ENCODE measurements around the gene SCG5. TPM values are rescaled to one million over a fixed set of nuclear protein-coding genes. Genes with fewer than 3 reads are reported as not detected.
"Not testable (repeated sequence)": the region's sequence is repeated elsewhere in the genome, so short reads cannot be mapped to it uniquely, and the experiment has no call there.

Gene SCG5
- total and polyA plus RNA-seq, 4 donors = 0.77 to 4.9 (median 0.96) TPM

DNA sequence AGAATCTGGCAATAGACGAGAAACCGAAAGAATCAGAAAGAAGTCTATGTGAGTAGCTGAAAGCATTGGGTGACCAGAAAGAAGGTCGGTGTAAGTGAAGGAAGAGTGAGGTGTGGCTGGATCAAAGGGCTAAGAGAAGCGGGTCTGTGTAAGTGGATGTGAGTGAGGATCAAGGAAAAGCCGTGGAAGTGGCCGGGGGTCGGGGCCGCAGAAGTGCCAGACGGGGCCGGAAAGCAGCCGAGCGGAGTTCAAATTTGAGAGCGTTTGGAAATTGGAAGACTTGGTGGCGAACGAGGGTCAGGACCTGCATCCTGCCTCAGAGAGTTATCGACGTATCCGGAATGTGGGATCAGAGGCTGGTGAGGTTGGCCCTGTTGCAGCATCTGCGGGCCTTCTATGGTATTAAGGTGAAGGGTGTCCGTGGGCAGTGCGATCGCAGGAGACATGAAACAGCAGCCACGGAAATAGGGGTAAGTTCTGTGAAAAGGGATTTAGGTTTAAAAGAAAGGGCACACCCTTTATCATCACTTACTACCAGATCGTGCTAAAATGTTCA lies 25.6 kb upstream of the SCG5 start:
- H3K4me1 ChIP-seq (ENCODE audit: control insufficient read depth in 5 of 5, insufficient read depth in 5 of 5, low read length in 5 of 5); H3K27ac ChIP-seq (ENCODE audit: low read depth in 1 of 2, low read length in 1 of 2); H3K36me3 ChIP-seq (ENCODE audit: control insufficient read depth in 4 of 4, insufficient read depth in 4 of 4, low read length in 4 of 4); H3K27me3 ChIP-seq (ENCODE audit: control insufficient read depth in 3 of 3, insufficient read depth in 3 of 3, low read length in 2 of 3); H3K9me3 ChIP-seq (ENCODE audit: control insufficient read depth in 4 of 4, insufficient read depth in 3 of 4, low read length in 3 of 4); ATAC-seq (ENCODE audit: insufficient read depth, low FRiP score): not testable (repeated sequence)
- Histone ChIP-seq H3K4me3 (peak overlapping the region; percentile 44), H3K9ac (ENCODE audit: insufficient read depth in 1 of 2, low read length in 2 of 2) (peak overlapping the region in 1 of 2 donors; percentile 37)
- DNase-seq = peak; percentile 11 to 39 (median 12)
- 0 to 1% methylated on average over 13 to 18 of the region's 24 CpGs for whole genome bisulfite sequencing, 2 donors

DNA sequence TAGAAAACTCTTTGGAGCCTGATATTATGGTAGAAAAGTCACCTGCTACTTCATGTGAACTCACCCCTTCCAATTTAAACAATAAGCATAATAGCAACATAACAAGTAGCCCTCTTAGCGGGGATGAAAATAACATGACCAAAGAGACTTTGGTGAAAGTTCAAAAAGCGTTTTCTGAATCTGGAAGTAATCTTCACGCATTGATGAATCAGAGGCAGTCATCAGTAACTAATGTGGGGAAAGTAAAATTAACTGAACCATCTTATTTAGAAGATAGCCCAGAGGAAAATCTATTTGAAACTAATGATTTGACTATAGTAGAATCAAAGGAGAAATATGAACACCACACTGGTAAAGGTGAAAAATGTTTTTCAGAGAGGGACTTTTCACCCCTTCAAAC lies 5.1 kb upstream of the SCG5 start:
- Histone ChIP-seq H3K4me1 (ENCODE audit: control insufficient read depth in 5 of 5, insufficient read depth in 5 of 5, low read length in 5 of 5) (peaks cover 0 to under 1% (median 0%) of the 10 kb centered on the region in 5 donors), H3K36me3 (ENCODE audit: control insufficient read depth in 4 of 4, insufficient read depth in 4 of 4, low read length in 4 of 4) (peaks cover 0 to 12% (median 6%) of the 10 kb centered on the region in 4 donors), H3K9ac (ENCODE audit: insufficient read depth in 1 of 2, low read length in 2 of 2) (no peak overlapping the region), H3K27me3 (ENCODE audit: control insufficient read depth in 3 of 3, insufficient read depth in 3 of 3, low read length in 2 of 3) (no peaks in the 10 kb centered on the region), H3K27ac (ENCODE audit: low read depth in 1 of 2, low read length in 1 of 2) (no peak overlapping the region), H3K4me3 (no peak overlapping the region), H3K9me3 (ENCODE audit: control insufficient read depth in 4 of 4, insufficient read depth in 3 of 4, low read length in 3 of 4) (no peaks in the 10 kb centered on the region)
- DNase-seq = no peak
- TF ChIP-seq, protein P1, sequence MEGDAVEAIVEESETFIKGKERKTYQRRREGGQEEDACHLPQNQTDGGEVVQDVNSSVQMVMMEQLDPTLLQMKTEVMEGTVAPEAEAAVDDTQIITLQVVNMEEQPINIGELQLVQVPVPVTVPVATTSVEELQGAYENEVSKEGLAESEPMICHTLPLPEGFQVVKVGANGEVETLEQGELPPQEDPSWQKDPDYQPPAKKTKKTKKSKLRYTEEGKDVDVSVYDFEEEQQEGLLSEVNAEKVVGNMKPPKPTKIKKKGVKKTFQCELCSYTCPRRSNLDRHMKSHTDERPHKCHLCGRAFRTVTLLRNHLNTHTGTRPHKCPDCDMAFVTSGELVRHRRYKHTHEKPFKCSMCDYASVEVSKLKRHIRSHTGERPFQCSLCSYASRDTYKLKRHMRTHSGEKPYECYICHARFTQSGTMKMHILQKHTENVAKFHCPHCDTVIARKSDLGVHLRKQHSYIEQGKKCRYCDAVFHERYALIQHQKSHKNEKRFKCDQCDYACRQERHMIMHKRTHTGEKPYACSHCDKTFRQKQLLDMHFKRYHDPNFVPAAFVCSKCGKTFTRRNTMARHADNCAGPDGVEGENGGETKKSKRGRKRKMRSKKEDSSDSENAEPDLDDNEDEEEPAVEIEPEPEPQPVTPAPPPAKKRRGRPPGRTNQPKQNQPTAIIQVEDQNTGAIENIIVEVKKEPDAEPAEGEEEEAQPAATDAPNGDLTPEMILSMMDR (IDR thresholded peaks at IDR 0.05; ENCODE audit: control extremely low read depth, extremely low read depth) = no peak
- WGBS, 2 donors = 96 to 99% methylated on average over 3 of the region's 3 CpGs
- ATAC-seq (ENCODE audit: insufficient read depth, low FRiP score) = no peak

DNA sequence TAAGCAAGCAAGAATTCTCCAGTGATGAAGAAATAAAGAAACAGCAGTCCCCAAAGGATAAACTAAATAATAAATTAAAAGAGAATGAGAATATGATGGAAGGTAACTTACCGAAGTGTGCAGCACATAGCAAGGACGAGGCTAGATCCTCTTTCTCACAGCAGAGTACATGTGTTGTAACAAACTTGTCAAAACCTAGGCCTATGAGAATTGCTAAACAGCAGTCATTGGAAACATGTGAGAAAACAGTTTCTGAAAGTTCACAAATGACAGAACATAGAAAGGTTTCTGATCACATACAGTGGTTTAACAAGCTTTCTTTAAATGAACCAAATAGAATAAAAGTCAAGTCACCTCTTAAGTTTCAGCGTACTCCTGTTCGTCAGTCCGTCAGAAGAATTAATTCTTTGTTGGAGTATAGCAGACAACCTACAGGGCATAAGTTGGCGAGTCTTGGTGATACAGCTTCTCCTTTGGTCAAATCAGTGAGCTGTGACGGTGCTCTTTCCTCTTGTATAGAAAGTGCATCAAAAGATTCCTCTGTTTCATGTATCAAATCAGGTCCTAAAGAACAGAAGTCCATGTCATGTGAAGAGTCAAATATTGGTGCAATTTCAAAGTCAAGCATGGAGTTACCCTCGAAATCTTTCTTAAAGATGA lies 4.5 kb upstream of the SCG5 start:
- 88 to 96% methylated on average over 8 of the region's 8 CpGs for WGBS, 2 donors

DNA sequence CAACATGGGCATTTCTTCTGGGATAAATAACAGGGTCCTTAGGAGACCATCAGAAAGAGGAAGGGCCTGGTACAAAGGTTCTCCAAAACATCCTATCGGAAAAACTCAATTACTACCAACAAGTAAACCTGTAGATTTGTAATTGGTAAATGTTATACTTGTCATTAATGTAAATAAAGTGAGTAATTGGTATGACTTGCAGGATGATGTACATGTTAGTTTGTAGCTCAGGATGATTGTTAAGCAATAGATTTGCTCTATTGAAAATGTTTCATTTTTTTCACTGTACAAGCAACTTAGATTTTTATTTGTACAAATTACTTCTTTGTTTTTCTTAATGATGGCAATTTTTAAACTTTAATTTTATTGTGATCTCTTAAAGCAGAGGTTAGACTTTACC lies 3.8 kb upstream of the SCG5 start:
- H3K9me3 ChIP-seq (ENCODE audit: control insufficient read depth in 4 of 4, insufficient read depth in 3 of 4, low read length in 3 of 4) = peaks cover 0 to 1% (median 0%) of the 10 kb centered on the region in 4 donors
- ATAC-seq (ENCODE audit: insufficient read depth, low FRiP score) (no peak), DNase-seq (no peak)
- no peak overlapping the region for H3K4me3 ChIP-seq
- peaks cover 0 to 12% (median 6%) of the 10 kb centered on the region in 4 donors for H3K36me3 ChIP-seq (ENCODE audit: control insufficient read depth in 4 of 4, insufficient read depth in 4 of 4, low read length in 4 of 4)
- 100% methylated on average over 1 of the region's 1 CpG for WGBS, 2 donors
- no peaks in the 10 kb centered on the region for H3K27me3 ChIP-seq (ENCODE audit: control insufficient read depth in 3 of 3, insufficient read depth in 3 of 3, low read length in 2 of 3)
- no peak overlapping the region for H3K9ac ChIP-seq (ENCODE audit: insufficient read depth in 1 of 2, low read length in 2 of 2)
- peaks cover 0 to 5% (median 0%) of the 10 kb centered on the region in 5 donors for H3K4me1 ChIP-seq (ENCODE audit: control insufficient read depth in 5 of 5, insufficient read depth in 5 of 5, low read length in 5 of 5)
- TF ChIP-seq, protein P1 (IDR thresholded peaks at IDR 0.05; ENCODE audit: control extremely low read depth, extremely low read depth) = no peak
- no peak overlapping the region for H3K27ac ChIP-seq (ENCODE audit: low read depth in 1 of 2, low read length in 1 of 2)

More for the DNA sequence above, 4.5 kb upstream of the SCG5 start:
- Histone ChIP-seq H3K27ac (ENCODE audit: low read depth in 1 of 2, low read length in 1 of 2) (no peak overlapping the region), H3K4me1 (ENCODE audit: control insufficient read depth in 5 of 5, insufficient read depth in 5 of 5, low read length in 5 of 5) (peaks cover 0 to 5% (median 0%) of the 10 kb centered on the region in 5 donors), H3K9me3 (ENCODE audit: control insufficient read depth in 4 of 4, insufficient read depth in 3 of 4, low read length in 3 of 4) (peaks cover 0 to 1% (median 0%) of the 10 kb centered on the region in 4 donors), H3K27me3 (ENCODE audit: control insufficient read depth in 3 of 3, insufficient read depth in 3 of 3, low read length in 2 of 3) (no peaks in the 10 kb centered on the region), H3K4me3 (no peak overlapping the region), H3K9ac (ENCODE audit: insufficient read depth in 1 of 2, low read length in 2 of 2) (no peak overlapping the region), H3K36me3 (ENCODE audit: control insufficient read depth in 4 of 4, insufficient read depth in 4 of 4, low read length in 4 of 4) (peaks cover 0 to 12% (median 6%) of the 10 kb centered on the region in 4 donors)
- DNase-seq = no peak
- no peak for ATAC-seq (ENCODE audit: insufficient read depth, low FRiP score)
- TF ChIP-seq, protein P1 (IDR thresholded peaks at IDR 0.05; ENCODE audit: control extremely low read depth, extremely low read depth) = no peak
